ENCODE measurements around the gene SLC25A33. TPM values are rescaled to one million over a fixed set of nuclear protein-coding genes. Genes with fewer than 3 reads are reported as not detected.
A peak's percentile ranks its signal among the peaks of the same experiment; 100 is the strongest.
"Not testable (repeated sequence)": the region's sequence is repeated elsewhere in the genome, so short reads cannot be mapped to it uniquely, and the experiment has no call there.

SLC25A33 gene
- total RNA-seq, 2 donors from 2014 or later, result 6.1 to 6.2 TPM

- ATAC-seq (no peak), DNase-seq (ENCODE audit: low spot score in 2 of 2) (no peak)
- H3K27ac Mint-ChIP-seq, result no peak overlapping the region
- H3K36me3 Mint-ChIP-seq, result no peaks in the 10 kb centered on the region
- H3K9me3 Mint-ChIP-seq, result no peaks in the 10 kb centered on the region
Observed at GRCh38 chr1:9534953-9535352, 4.3 kb upstream of the SLC25A33 start.

DNA sequence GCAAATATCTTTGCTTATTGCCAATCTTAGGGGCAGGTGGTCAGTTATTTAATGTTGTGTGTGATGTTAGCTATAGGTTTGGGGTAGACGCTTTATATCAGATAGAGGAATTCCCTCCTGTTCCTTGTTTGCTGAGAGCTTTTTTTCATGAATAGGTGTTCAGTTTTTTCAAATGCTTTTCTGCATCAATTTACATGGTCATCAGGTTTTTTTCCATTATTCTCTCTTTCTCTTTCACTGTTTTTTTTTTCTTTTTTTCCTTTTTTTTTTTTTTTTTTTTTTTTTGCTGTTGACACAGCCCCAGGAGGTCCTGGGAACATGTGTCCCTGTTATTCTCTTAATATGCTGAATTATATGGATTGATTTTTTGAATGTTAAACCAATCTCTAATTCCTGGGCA is 3.0 kb upstream of the SLC25A33 start:
- ATAC-seq, result no peak
- H3K36me3 Mint-ChIP-seq, result no peaks in the 10 kb centered on the region
- H3K27ac Mint-ChIP-seq, result no peak overlapping the region
- H3K9me3 Mint-ChIP-seq, result no peaks in the 10 kb centered on the region
- no peak for DNase-seq (ENCODE audit: low spot score in 2 of 2)

DNA sequence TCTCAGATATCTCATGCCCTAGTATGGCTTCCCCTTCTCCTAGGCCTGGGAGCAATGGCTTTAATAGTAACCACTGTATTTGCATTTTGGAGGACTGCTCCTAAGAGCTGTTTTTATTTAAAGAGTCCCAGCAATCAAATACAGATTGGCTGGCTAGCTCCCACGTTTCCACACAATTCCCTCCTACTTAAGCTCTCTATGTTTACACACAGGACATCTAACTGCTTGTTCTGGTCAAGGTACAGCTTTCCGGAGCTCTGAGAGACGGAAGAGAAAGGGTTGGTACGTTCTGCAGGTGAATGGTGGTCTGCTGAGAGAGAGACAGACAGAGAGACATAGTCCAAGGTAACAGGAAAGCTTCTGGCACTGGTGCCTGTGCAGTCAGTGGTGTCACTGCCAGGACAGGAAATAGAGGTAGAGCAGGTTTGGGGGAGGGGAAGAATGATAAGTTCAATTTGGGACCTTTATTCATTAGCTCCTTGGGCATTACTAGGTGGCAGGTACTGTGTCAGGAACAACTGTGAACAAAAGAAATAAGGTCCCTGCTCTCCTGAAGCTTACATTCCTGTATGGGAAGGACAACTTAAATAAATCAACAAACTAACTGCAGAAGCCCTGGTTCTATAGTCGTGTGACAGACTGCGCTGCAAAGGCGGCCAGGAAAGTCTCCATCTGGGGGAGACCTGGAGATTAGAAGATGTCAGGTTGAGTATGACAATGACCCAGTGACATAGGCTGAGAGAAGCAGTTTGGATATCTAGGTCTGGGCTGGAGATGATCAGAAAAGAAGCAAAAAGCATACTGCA is 1.2 kb upstream of the SLC25A33 start:
- Mint-ChIP-seq H3K9me3 (no peaks in the 10 kb centered on the region), H3K27ac (peak overlapping the region; percentile 38 to 71)

DNA sequence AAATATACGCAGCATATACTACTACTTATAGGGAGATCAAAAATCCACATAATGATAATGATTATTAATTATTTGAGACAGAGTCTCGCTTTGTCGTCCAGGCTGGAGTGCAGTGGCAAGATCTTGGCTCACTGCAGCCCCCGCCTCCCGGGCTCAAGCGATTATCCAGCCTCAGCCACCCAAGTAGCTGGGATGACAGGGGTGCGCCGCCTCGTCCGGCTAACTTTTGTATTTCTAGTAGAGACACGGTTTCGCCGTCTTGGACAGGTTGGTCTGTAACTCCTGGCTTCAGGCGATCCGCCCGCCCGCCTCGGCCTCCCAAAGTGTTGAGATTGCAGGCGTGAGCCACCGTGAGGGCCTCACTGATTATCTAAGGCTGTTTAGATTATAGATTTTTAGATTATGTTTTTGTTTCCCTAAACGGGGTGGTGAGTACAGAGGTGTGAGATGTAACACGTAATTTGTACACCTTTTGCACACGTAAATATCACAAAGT is 548 bp upstream of the SLC25A33 start:
- Mint-ChIP-seq H3K27ac (peak overlapping the region; percentile 5 to 71), H3K36me3 (peaks cover 0 to 6% of the 10 kb centered on the region in 2 donors), H3K9me3 (no peaks in the 10 kb centered on the region)
- ATAC-seq, result no peak
- no peak for DNase-seq (ENCODE audit: low spot score in 2 of 2)

More for the DNA sequence above, 1.2 kb upstream of the SLC25A33 start:
- ATAC-seq, result no peak
- no peak for DNase-seq (ENCODE audit: low spot score in 2 of 2)
- peaks cover 0 to 6% of the 10 kb centered on the region in 2 donors for H3K36me3 Mint-ChIP-seq

GRCh38 chr1:9539829-9540550 is 725 bp downstream of the SLC25A33 start:
- peaks cover 0 to 6% of the 10 kb centered on the region in 2 donors for H3K36me3 Mint-ChIP-seq
- no peaks in the 10 kb centered on the region for H3K9me3 Mint-ChIP-seq
- peak; percentile 51 to 69 for DNase-seq (ENCODE audit: low spot score in 2 of 2)
- ATAC-seq, result peak; percentile 44 to 48
- peak overlapping the region; percentile 38 to 90 for H3K27ac Mint-ChIP-seq

DNA sequence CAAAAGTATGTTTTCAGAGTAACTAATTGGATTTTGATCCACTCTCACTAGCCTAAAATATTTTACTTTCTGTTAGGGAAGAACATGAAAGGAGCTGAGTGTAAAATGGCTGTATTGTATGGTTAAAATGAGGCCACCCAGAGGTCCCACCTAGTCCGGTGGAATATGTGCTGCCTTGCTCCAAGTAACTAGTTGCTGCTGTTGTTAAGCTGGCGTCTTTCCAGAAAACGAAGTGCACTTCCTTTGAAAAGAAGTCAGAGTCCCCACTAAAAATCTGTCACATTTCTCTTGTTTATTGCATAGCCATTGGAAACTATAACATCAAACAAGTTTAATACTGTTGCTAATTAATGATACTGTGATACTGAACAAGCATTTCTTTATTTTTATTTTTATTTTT is 3.2 kb downstream of the SLC25A33 start:
- Mint-ChIP-seq H3K36me3 (peaks cover 0 to 6% of the 10 kb centered on the region in 2 donors), H3K9me3 (no peaks in the 10 kb centered on the region), H3K27ac (peak overlapping the region in 1 of 2 donors; percentile 44)
- DNase-seq (ENCODE audit: low spot score in 2 of 2) (no peak), ATAC-seq (no peak)

- no peaks in the 10 kb centered on the region for H3K9me3 Mint-ChIP-seq
- DNase-seq (ENCODE audit: low spot score in 2 of 2) (no peak), ATAC-seq (no peak)
- H3K36me3 Mint-ChIP-seq, result peaks cover 0 to 6% of the 10 kb centered on the region in 2 donors
- peak overlapping the region in 1 of 2 donors; percentile 84 for H3K27ac Mint-ChIP-seq
Observed at GRCh38 chr1:9544926-9545325, 5.7 kb downstream of the SLC25A33 start.

- H3K36me3 Mint-ChIP-seq, result no peaks in the 10 kb centered on the region
- no peaks in the 10 kb centered on the region for H3K9me3 Mint-ChIP-seq
- no peak for DNase-seq (ENCODE audit: low spot score in 2 of 2)
Observed at GRCh38 chr1:9549955-9550546, 10.8 kb downstream of the SLC25A33 start.

GRCh38 chr1:9551984-9552383 is 12.7 kb downstream of the SLC25A33 start:
- no peak for DNase-seq (ENCODE audit: low spot score in 2 of 2)
- Mint-ChIP-seq H3K36me3 (peaks cover 10 to 13% of the 10 kb centered on the region in 2 donors), H3K27ac (no peak overlapping the region), H3K9me3 (no peaks in the 10 kb centered on the region)
- ATAC-seq, result no peak

More at GRCh38 chr1:9549955-9550546, 10.8 kb downstream of the SLC25A33 start:
- H3K27ac Mint-ChIP-seq, result no peak overlapping the region
- no peak for ATAC-seq

DNA sequence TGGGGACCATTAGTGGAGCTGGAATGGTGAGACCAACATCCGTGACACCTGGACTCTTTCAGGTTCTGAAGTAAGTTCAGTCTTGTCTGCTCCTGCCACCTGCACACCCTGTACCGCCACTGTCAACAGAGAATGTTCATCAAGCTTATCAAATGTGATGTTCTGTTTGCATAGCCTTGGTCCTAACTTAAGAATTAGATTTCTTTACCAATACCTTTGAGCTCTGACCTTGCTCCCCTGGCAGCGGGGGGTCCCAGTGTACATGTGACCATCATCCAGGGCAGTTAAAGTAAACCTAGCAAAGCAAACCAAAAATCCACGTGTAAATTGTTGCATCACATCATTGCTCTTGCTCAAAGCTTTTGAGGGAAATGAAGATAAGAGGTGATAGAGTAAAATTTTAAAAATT is 14.5 kb downstream of the SLC25A33 start:
- no peak for ATAC-seq
- no peak for DNase-seq (ENCODE audit: low spot score in 2 of 2)
- Mint-ChIP-seq H3K9me3 (no peaks in the 10 kb centered on the region), H3K27ac (no peak overlapping the region), H3K36me3 (peaks cover 10 to 15% of the 10 kb centered on the region in 2 donors)

DNA sequence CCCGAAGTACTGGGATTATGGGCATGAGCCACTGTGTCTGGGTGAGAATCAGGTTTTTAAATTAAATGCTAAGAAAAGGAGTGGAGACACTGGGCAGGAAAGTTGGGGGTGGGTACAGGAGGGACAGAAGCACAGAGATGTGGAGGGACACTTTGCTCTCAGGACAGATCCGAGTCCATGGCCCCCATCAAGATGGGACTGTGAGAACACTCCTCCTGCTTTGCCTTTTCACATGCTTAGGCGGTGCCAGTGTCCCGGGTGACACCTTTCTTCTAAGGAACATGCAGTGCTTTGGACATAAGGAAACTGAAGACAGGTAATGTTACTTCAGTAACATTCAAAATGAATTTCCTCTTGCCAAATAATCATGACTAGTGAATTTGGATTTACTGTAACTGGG is 16.7 kb downstream of the SLC25A33 start:
- Mint-ChIP-seq H3K9me3 (no peaks in the 10 kb centered on the region), H3K36me3 (peaks cover 10 to 19% of the 10 kb centered on the region in 2 donors), H3K27ac (peak overlapping the region in 1 of 2 donors; percentile 73)
- ATAC-seq (no peak), DNase-seq (ENCODE audit: low spot score in 2 of 2) (no peak)

GRCh38 chr1:9557624-9558023 is 18.4 kb downstream of the SLC25A33 start:
- no peaks in the 10 kb centered on the region for H3K9me3 Mint-ChIP-seq
- no peak for DNase-seq (ENCODE audit: low spot score in 2 of 2)
- no peak overlapping the region for H3K27ac Mint-ChIP-seq
- peaks cover 10 to 19% of the 10 kb centered on the region in 2 donors for H3K36me3 Mint-ChIP-seq
- ATAC-seq, result no peak

- ATAC-seq, result no peak
- H3K9me3 Mint-ChIP-seq, result no peaks in the 10 kb centered on the region
- peak overlapping the region in 1 of 2 donors; percentile 39 for H3K27ac Mint-ChIP-seq
Observed at GRCh38 chr1:9558271-9558945, 19.1 kb downstream of the SLC25A33 start.

GRCh38 chr1:9558946-9559545 is 19.8 kb downstream of the SLC25A33 start:
- Mint-ChIP-seq H3K27ac (peak overlapping the region in 1 of 2 donors; percentile 39), H3K9me3 (no peaks in the 10 kb centered on the region), H3K36me3 (peaks cover 10 to 19% of the 10 kb centered on the region in 2 donors)
- DNase-seq (ENCODE audit: low spot score in 2 of 2) (no peak), ATAC-seq (no peak)

More at GRCh38 chr1:9558271-9558945, 19.1 kb downstream of the SLC25A33 start:
- peaks cover 10 to 19% of the 10 kb centered on the region in 2 donors for H3K36me3 Mint-ChIP-seq
- DNase-seq (ENCODE audit: low spot score in 2 of 2), result no peak

- H3K27ac Mint-ChIP-seq, result no peak overlapping the region
- ATAC-seq, result no peak
- peaks cover 10 to 19% of the 10 kb centered on the region in 2 donors for H3K36me3 Mint-ChIP-seq
- no peaks in the 10 kb centered on the region for H3K9me3 Mint-ChIP-seq
- DNase-seq (ENCODE audit: low spot score in 2 of 2), result no peak
Observed at GRCh38 chr1:9559673-9560072, 20.4 kb downstream of the SLC25A33 start.

GRCh38 chr1:9560090-9560489 is 20.8 kb downstream of the SLC25A33 start:
- H3K27ac Mint-ChIP-seq; H3K9me3 Mint-ChIP-seq; DNase-seq (ENCODE audit: low spot score in 2 of 2); ATAC-seq: not testable (repeated sequence)
- H3K36me3 Mint-ChIP-seq, result peaks cover 9 to 19% of the 10 kb centered on the region in 2 donors
